ENCODE data around the gene VDR.

DNA sequence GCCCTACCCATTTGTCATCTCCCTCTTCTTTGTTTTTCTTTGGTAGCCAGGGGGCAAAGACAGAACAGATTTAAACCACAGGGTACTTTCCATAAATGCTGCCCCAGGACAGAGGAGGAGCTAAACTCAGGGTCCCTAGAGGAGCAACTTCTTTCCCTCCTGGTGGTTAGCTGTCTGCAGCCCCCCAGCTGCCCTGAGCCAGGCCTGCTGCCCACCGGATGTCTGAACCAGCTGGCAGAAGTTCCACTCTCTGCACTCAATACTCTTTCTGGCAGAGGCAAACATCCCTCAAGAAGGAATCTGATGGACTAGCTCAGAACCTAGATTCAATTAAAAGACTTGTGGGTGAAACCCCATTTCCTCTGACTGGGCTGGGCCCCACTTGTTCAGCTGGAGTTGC is 10.7 kb downstream of the VDR start:
- no peak for TF ChIP-seq CTCF (IDR thresholded peaks at IDR 0.05)
- no peak for TF ChIP-seq POLR2A (IDR thresholded peaks at IDR 0.05)
